Adrenal gland (tissue), 5 donors: ENCODE measurements around the gene ZNF579.

Experiments used
- POLR2A ChIP-seq, 2 donors: fragments of 450-650 bp; IDR thresholded peaks; one replicate each; pipeline ENCODE4 v1.6.1; 2017; ENCODE audit warnings: antibody characterized with exemption in 2 of 2, mild to moderate bottlenecking in 2 of 2, moderate library complexity in 1 of 2
- TF ChIP-seq, protein P1 (sequence below), 6 experiments: fragments of 450-650 bp in 4 of 6; fragments of 200-600 bp in 2 of 6; sonication (generic) in 1 of 6; IDR thresholded peaks; 1 replicate in 5 of 6; 2 replicates in 1 of 6; pipeline versions ENCODE4 v1.5.1 to v1.8.0; 2016 to 2021; ENCODE audit warnings: antibody characterized with exemption in 6 of 6, mild to moderate bottlenecking in 2 of 6, moderate library complexity in 1 of 6
- donor health status: DM: no; HTN: no; CAD: no.

- TF ChIP-seq, protein P1, sequence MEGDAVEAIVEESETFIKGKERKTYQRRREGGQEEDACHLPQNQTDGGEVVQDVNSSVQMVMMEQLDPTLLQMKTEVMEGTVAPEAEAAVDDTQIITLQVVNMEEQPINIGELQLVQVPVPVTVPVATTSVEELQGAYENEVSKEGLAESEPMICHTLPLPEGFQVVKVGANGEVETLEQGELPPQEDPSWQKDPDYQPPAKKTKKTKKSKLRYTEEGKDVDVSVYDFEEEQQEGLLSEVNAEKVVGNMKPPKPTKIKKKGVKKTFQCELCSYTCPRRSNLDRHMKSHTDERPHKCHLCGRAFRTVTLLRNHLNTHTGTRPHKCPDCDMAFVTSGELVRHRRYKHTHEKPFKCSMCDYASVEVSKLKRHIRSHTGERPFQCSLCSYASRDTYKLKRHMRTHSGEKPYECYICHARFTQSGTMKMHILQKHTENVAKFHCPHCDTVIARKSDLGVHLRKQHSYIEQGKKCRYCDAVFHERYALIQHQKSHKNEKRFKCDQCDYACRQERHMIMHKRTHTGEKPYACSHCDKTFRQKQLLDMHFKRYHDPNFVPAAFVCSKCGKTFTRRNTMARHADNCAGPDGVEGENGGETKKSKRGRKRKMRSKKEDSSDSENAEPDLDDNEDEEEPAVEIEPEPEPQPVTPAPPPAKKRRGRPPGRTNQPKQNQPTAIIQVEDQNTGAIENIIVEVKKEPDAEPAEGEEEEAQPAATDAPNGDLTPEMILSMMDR (IDR thresholded peaks at IDR 0.05), result no peak
- TF ChIP-seq POLR2A (IDR thresholded peaks at IDR 0.05), result no peak
These were observed 44.3 kb downstream of the ZNF579 start for GRCh38 chr19:55536366-55536765.
